Endometrium (tissue), 2 donors: ENCODE measurements around the gene TMEM86A.
"Not testable (repeated sequence)": the region's sequence is repeated elsewhere in the genome, so short reads cannot be mapped to it uniquely, and the experiment has no call there.

Source experiments
- FAIRE-seq: peaks from 2 replicates; lab custom pipeline; 2012; peaks lifted over from hg19 to GRCh38; lab: Jason Lieb, UNC
- donor health status: control.
- donor health status: control.

The TMEM86A gene

GRCh38 chr11:18698341-18699268 is at the start of gene TMEM86A:
TMEM86A (plus strand) TSS chr11:18698779; CDS start chr11:18698887, 108 bp downstream.
- no peak for FAIRE-seq

- FAIRE-seq, result no peak
Observed at GRCh38 chr11:18650353-18650752, 48.2 kb upstream of the TMEM86A start.

- no peak for FAIRE-seq
Observed at GRCh38 chr11:18650859-18651557, 47.6 kb upstream of the TMEM86A start.

GRCh38 chr11:18657673-18658072 is 40.9 kb upstream of the TMEM86A start:
- no peak for FAIRE-seq

- FAIRE-seq, result not testable (repeated sequence)
Observed at GRCh38 chr11:18665353-18665872, 33.2 kb upstream of the TMEM86A start.

GRCh38 chr11:18668131-18668530 is 30.4 kb upstream of the TMEM86A start:
- no peak for FAIRE-seq

GRCh38 chr11:18669219-18669596 is 29.4 kb upstream of the TMEM86A start:
- FAIRE-seq, result no peak

GRCh38 chr11:18669711-18670110 is 28.9 kb upstream of the TMEM86A start:
- no peak for FAIRE-seq

GRCh38 chr11:18671246-18671645 is 27.3 kb upstream of the TMEM86A start:
- no peak for FAIRE-seq

- not testable (repeated sequence) for FAIRE-seq
Observed at GRCh38 chr11:18672209-18672608, 26.4 kb upstream of the TMEM86A start.

- FAIRE-seq, result no peak
Observed at GRCh38 chr11:18676803-18677202, 21.8 kb upstream of the TMEM86A start.

GRCh38 chr11:18677560-18677959 is 21.0 kb upstream of the TMEM86A start:
- no peak for FAIRE-seq

GRCh38 chr11:18681949-18682348 is 16.6 kb upstream of the TMEM86A start:
- FAIRE-seq, result not testable (repeated sequence)

GRCh38 chr11:18682466-18682865 is 16.1 kb upstream of the TMEM86A start:
- no peak for FAIRE-seq

- no peak for FAIRE-seq
Observed at GRCh38 chr11:18684267-18684666, 14.3 kb upstream of the TMEM86A start.

GRCh38 chr11:18691467-18692140 is 7.0 kb upstream of the TMEM86A start:
- not testable (repeated sequence) for FAIRE-seq

GRCh38 chr11:18692941-18693760 is 5.4 kb upstream of the TMEM86A start:
- FAIRE-seq, result no peak

GRCh38 chr11:18696638-18697225 is 1.8 kb upstream of the TMEM86A start:
- FAIRE-seq, result no peak

- FAIRE-seq, result no peak
Observed at GRCh38 chr11:18697576-18697975, 1.0 kb upstream of the TMEM86A start.

GRCh38 chr11:18699269-18699596 is 654 bp downstream of the TMEM86A start:
- no peak for FAIRE-seq

GRCh38 chr11:18699848-18700261 is 1.3 kb downstream of the TMEM86A start:
- FAIRE-seq, result no peak
